Liver (tissue), 9 donors: ENCODE results near the gene ARHGEF19. TPM values are rescaled to one million over a fixed set of nuclear protein-coding genes. Genes with fewer than 3 reads are reported as not detected.

ENCODE experiments used
- DNase-seq: peaks from one replicate; pipeline ENCODE4 v3.0.0-alpha.2; 2017; ENCODE audit warnings: low spot score
- H3K27ac ChIP-seq, 2 donors: one replicate each; pipeline ENCODE4 v1.7.0; 2013; ENCODE audit warnings: inconsistent platforms in 2 of 2, low read length in 2 of 2, control low read depth in 1 of 2, low read depth in 1 of 2, mild to moderate bottlenecking in 1 of 2
- H3K27me3 ChIP-seq, 4 donors: one replicate each; pipeline versions ENCODE4 v1.6.1 to v1.7.0; 2013; ENCODE audit warnings: low read length in 3 of 4, inconsistent platforms in 1 of 4, mild to moderate bottlenecking in 1 of 4, moderate library complexity in 1 of 4; ENCODE audit not compliant: control insufficient read depth in 4 of 4, insufficient read depth in 4 of 4
- H3K36me3 ChIP-seq, 4 donors: one replicate each; pipeline versions ENCODE4 v1.6.1 to v1.7.0; 2013; ENCODE audit warnings: low read length in 3 of 4, mild to moderate bottlenecking in 3 of 4, low read depth in 1 of 4, moderate library complexity in 1 of 4; ENCODE audit not compliant: control insufficient read depth in 4 of 4, insufficient read depth in 3 of 4
- H3K4me1 ChIP-seq, 4 donors: one replicate each; pipeline versions ENCODE4 v1.6.1 to v1.7.0; 2013; ENCODE audit warnings: low read length in 3 of 4, mild to moderate bottlenecking in 3 of 4, moderate library complexity in 1 of 4; ENCODE audit not compliant: control insufficient read depth in 4 of 4, insufficient read depth in 4 of 4
- H3K4me3 ChIP-seq, 3 donors: one replicate each; pipeline versions ENCODE4 v1.6.1 to v1.7.0; 2013; ENCODE audit warnings: low read length in 3 of 3, control low read depth in 1 of 3, low read depth in 1 of 3, mild to moderate bottlenecking in 1 of 3
- H3K9ac ChIP-seq, 2 donors: one replicate each; pipeline ENCODE4 v1.7.0; 2013; ENCODE audit warnings: low read length in 2 of 2, mild to moderate bottlenecking in 2 of 2, moderate library complexity in 2 of 2, control low read depth in 1 of 2, low read depth in 1 of 2
- H3K9me3 ChIP-seq, 4 donors: one replicate each; pipeline versions ENCODE4 v1.6.1 to v1.7.0; 2013; ENCODE audit warnings: low read length in 3 of 4; ENCODE audit not compliant: control insufficient read depth in 4 of 4
- EGR1 ChIP-seq, 2 donors: IDR thresholded peaks; 2 replicates each; pipeline ENCODE4 v1.6.1; 2016 to 2018; ENCODE audit warnings: antibody characterized with exemption in 2 of 2, low read depth in 2 of 2
- FOXA1 ChIP-seq: IDR thresholded peaks from 2 replicates; pipeline ENCODE4 v1.6.1; 2016; ENCODE audit warnings: antibody characterized with exemption
- FOXA2 ChIP-seq: IDR thresholded peaks from 2 replicates; pipeline ENCODE4 v1.6.1; 2016; ENCODE audit warnings: antibody characterized with exemption
- GABPA ChIP-seq, 2 donors: IDR thresholded peaks in 1 of 2; conservative IDR thresholded peaks in 1 of 2; 2 replicates each; pipeline ENCODE4 v1.6.1; 2016; ENCODE audit warnings: antibody characterized with exemption in 2 of 2, mild to moderate bottlenecking in 1 of 2, moderate library complexity in 1 of 2
- HNF4A ChIP-seq, 2 donors: conservative IDR thresholded peaks; 2 replicates each; pipeline ENCODE4 v1.6.1; 2016; ENCODE audit warnings: antibody characterized with exemption in 2 of 2, mild to moderate bottlenecking in 2 of 2
- HNF4G ChIP-seq: IDR thresholded peaks from 2 replicates; pipeline ENCODE4 v1.6.1; 2016; ENCODE audit warnings: antibody characterized with exemption
- JUND ChIP-seq, 2 donors: IDR thresholded peaks; 2 replicates each; pipeline ENCODE4 v1.6.1; 2016; ENCODE audit warnings: antibody characterized with exemption in 2 of 2
- MAX ChIP-seq: IDR thresholded peaks from 2 replicates; pipeline ENCODE4 v1.6.1; 2016; ENCODE audit warnings: antibody characterized with exemption
- NR2F2 ChIP-seq: IDR thresholded peaks from 2 replicates; pipeline ENCODE4 v1.6.1; 2016; ENCODE audit warnings: antibody characterized with exemption
- RAD21 ChIP-seq, 2 donors: IDR thresholded peaks; 2 replicates each; pipeline ENCODE4 v1.6.1; 2016; ENCODE audit warnings: antibody characterized with exemption in 2 of 2, mild to moderate bottlenecking in 2 of 2
- REST ChIP-seq: IDR thresholded peaks from 2 replicates; pipeline ENCODE4 v1.6.1; 2016; ENCODE audit warnings: antibody characterized with exemption, mild to moderate bottlenecking
- SP1 ChIP-seq: IDR thresholded peaks from 2 replicates; pipeline ENCODE4 v1.6.1; 2018; ENCODE audit warnings: antibody characterized with exemption, mild to moderate bottlenecking
- TAF1 ChIP-seq: conservative IDR thresholded peaks from 2 replicates; pipeline ENCODE4 v1.6.1; 2016; ENCODE audit warnings: antibody characterized with exemption, mild to moderate bottlenecking
- YY1 ChIP-seq: IDR thresholded peaks from 2 replicates; pipeline ENCODE4 v1.6.1; 2016; ENCODE audit warnings: antibody characterized with exemption, mild to moderate bottlenecking
- WGBS: extraction: QIAGEN DNeasy Blood & Tissue Kit; methylation state at CpG from one replicate; pipeline ENCODE4 v1.1.7; 2013; 5-methylcytosine and 5-hydroxymethylcytosine counted together
- polyA plus RNA-seq, 2 donors: library from polyadenylated mRNA; stranded (reverse) in 1 of 2; unstranded in 1 of 2; fragments of 200-250 nt in 1 of 2; fragments of >200 nt in 1 of 2; fragmentation: Nextera tagmentation in 1 of 2; extraction: Ambion mirVana in 1 of 2; gene quantifications; one replicate each; pipeline versions ENCODE4 v1.2.1 to v1.2.3, GENCODE V29; 2013 to 2015
- total RNA-seq, 2 donors: library from RNA; depleted of rRNA; stranded (reverse); fragments of >200 nt; gene quantifications; one replicate each; pipeline ENCODE4 v1.2.3, GENCODE V29; 2014
- TF ChIP-seq, protein P1 (sequence below): IDR thresholded peaks from 2 replicates; pipeline ENCODE4 v1.6.1; 2016; ENCODE audit warnings: antibody characterized with exemption
- TF ChIP-seq, protein P2 (sequence below): IDR thresholded peaks from 2 replicates; pipeline ENCODE4 v1.6.1; 2016; ENCODE audit warnings: antibody characterized with exemption
- TF ChIP-seq, protein P3 (sequence below): fragments of 150-350 bp; IDR thresholded peaks from 2 replicates; pipeline ENCODE4 v1.5.1; 2017; ENCODE audit warnings: improper control_type of control experiment, low read depth, low read length; ENCODE audit not compliant: missing input control
- donor health status: healthy.
- donor health status: healthy.
- donor health status: healthy.
- donor health status: healthy.
- donor health status: healthy.

ARHGEF19 gene
- total and polyA plus RNA-seq, 4 donors: 0.79 to 3.2 (median 2.5) TPM

DNA sequence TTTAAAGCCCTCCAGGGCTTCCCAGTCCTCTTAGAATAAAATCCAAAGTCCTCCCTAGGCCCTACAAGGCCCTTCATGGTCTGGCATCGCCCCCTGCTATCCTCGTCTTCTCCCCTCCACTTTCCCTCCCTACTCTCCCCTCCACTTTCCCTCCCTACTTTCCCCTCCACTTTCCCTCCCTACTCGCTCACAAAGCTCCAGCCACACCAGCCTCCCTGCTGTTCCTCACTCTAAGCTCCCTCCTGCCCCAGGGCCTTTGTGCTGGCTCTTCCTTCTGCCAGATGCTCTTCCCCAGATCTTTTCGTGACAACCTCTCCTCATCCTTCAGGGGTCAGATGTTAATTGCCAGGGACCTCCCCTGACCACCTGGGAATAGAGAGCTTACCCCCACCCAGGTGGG is 12.8 kb downstream of the ARHGEF19 start (continued):
- TF ChIP-seq REST: no peak

- WGBS: 72% methylated on average over 1 of the region's 1 CpG
- Histone ChIP-seq H3K27ac (no peak overlapping the region), H3K36me3 (no peaks in the 10 kb centered on the region), H3K4me1 (no peaks in the 10 kb centered on the region), H3K4me3 (no peak overlapping the region), H3K9me3 (no peaks in the 10 kb centered on the region), H3K9ac (no peak overlapping the region), H3K27me3 (no peaks in the 10 kb centered on the region)
- TF ChIP-seq, protein P1, sequence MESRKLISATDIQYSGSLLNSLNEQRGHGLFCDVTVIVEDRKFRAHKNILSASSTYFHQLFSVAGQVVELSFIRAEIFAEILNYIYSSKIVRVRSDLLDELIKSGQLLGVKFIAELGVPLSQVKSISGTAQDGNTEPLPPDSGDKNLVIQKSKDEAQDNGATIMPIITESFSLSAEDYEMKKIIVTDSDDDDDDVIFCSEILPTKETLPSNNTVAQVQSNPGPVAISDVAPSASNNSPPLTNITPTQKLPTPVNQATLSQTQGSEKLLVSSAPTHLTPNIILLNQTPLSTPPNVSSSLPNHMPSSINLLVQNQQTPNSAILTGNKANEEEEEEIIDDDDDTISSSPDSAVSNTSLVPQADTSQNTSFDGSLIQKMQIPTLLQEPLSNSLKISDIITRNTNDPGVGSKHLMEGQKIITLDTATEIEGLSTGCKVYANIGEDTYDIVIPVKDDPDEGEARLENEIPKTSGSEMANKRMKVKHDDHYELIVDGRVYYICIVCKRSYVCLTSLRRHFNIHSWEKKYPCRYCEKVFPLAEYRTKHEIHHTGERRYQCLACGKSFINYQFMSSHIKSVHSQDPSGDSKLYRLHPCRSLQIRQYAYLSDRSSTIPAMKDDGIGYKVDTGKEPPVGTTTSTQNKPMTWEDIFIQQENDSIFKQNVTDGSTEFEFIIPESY: no peak
- TF ChIP-seq GABPA (IDR thresholded peaks at IDR 0.05 in 1 of 2, conservative IDR thresholded peaks at IDR 0.05 in 1 of 2) (no peak), FOXA1 (no peak), HNF4A (conservative IDR thresholded peaks at IDR 0.05) (no peak), FOXA2 (no peak), JUND (IDR thresholded peaks at IDR 0.05) (no peak), MAX (no peak), YY1 (no peak), SP1 (no peak), NR2F2 (no peak), HNF4G (no peak), EGR1 (IDR thresholded peaks at IDR 0.05; ENCODE audit: low read depth in 2 of 2) (no peak), TAF1 (no peak), RAD21 (IDR thresholded peaks at IDR 0.05) (no peak)
- TF ChIP-seq, protein P2, sequence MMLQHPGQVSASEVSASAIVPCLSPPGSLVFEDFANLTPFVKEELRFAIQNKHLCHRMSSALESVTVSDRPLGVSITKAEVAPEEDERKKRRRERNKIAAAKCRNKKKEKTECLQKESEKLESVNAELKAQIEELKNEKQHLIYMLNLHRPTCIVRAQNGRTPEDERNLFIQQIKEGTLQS: no peak
- TF ChIP-seq, protein P3, sequence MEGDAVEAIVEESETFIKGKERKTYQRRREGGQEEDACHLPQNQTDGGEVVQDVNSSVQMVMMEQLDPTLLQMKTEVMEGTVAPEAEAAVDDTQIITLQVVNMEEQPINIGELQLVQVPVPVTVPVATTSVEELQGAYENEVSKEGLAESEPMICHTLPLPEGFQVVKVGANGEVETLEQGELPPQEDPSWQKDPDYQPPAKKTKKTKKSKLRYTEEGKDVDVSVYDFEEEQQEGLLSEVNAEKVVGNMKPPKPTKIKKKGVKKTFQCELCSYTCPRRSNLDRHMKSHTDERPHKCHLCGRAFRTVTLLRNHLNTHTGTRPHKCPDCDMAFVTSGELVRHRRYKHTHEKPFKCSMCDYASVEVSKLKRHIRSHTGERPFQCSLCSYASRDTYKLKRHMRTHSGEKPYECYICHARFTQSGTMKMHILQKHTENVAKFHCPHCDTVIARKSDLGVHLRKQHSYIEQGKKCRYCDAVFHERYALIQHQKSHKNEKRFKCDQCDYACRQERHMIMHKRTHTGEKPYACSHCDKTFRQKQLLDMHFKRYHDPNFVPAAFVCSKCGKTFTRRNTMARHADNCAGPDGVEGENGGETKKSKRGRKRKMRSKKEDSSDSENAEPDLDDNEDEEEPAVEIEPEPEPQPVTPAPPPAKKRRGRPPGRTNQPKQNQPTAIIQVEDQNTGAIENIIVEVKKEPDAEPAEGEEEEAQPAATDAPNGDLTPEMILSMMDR: no peak
- no peak for DNase-seq
Observed at GRCh38 chr1:16199157-16199501, 13.3 kb downstream of the ARHGEF19 start.
